Activated CD4-positive, alpha-beta T cell treated with anti-CD3 and anti-CD28 coated beads, Interleukin-2, amount 50 U/mL, for 1 hour (primary cell): ENCODE data around the gene SLC8A2.

Experiments
- DNase-seq: peaks from one replicate; pipeline ENCODE4 v3.0.0-alpha.2; 2020

Gene SLC8A2, protein sequence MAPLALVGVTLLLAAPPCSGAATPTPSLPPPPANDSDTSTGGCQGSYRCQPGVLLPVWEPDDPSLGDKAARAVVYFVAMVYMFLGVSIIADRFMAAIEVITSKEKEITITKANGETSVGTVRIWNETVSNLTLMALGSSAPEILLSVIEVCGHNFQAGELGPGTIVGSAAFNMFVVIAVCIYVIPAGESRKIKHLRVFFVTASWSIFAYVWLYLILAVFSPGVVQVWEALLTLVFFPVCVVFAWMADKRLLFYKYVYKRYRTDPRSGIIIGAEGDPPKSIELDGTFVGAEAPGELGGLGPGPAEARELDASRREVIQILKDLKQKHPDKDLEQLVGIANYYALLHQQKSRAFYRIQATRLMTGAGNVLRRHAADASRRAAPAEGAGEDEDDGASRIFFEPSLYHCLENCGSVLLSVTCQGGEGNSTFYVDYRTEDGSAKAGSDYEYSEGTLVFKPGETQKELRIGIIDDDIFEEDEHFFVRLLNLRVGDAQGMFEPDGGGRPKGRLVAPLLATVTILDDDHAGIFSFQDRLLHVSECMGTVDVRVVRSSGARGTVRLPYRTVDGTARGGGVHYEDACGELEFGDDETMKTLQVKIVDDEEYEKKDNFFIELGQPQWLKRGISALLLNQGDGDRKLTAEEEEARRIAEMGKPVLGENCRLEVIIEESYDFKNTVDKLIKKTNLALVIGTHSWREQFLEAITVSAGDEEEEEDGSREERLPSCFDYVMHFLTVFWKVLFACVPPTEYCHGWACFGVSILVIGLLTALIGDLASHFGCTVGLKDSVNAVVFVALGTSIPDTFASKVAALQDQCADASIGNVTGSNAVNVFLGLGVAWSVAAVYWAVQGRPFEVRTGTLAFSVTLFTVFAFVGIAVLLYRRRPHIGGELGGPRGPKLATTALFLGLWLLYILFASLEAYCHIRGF

GRCh38 chr19:47471733-47472457, at the start of gene SLC8A2:
Gene SLC8A2, minus strand, starts transcription at chr19:47471893. Its CDS starts 5,490 bp downstream, at chr19:47466403.
- peak; percentile 62 for DNase-seq

DNA sequence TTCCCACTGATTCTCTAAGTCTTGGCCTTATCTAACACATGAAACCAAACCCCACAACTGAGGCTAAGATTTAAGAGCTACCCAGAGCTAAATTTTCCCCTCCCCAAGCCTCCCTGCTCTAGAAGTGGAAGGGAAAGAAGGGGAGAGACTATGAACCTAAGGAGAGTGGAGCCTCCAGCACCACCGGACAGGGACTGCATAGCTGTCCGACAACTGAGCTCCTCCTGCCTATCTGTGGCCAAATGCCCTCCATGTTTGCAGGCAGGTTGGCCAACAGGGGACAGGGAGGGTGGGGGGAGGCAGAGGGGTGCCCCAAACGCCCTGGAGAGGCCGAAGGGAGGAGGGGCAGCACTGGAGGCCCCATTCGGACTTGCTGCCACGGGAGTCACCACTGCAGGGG, 49.1 kb upstream of the SLC8A2 start:
- no peak for DNase-seq

- no peak for DNase-seq
Observed at GRCh38 chr19:47520343-47520806, 48.7 kb upstream of the SLC8A2 start.

GRCh38 chr19:47518854-47519253, 47.2 kb upstream of the SLC8A2 start:
- DNase-seq = no peak

- no peak for DNase-seq
Observed at GRCh38 chr19:47518139-47518538, 46.4 kb upstream of the SLC8A2 start.

DNA sequence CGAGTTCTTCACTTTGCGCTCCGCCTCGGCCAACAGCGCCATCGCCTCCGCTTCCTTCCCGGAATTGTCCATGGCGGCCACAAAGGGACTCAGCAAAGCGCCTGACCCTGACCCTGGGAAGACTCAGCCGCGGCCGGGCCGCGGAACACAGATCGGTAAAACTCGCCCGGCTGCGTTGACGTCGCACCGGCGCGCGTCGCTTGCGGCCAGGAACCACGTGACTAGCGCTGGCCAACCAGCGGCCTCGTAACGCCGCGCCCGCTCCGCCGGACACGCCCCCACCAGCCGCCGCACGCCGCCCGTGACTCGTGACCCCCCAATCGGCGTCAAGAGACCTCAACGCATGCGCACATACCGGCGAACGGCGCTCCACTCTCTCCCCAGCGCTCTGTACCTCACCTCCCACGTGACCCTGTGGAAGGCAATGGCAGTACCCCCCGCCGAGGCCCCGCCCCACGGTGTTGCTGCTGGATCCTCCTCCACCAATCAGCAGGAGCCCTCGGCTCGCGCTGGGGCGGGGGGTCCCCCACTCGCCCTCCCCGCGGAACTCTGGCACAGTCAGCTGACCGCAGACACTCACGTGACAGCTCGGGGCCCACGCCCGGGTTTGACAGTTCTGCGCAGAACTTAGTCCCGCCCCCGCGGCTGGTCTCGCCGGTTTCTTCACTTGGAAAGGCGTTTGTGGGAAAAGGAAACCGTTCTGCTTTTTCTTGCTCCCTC, 43.3 kb upstream of the SLC8A2 start, which contains the start of gene NAPA:
NAPA (minus strand) TSS at position 195 of the 720 bp plus-strand sequence; CDS start at position 72, 123 bp downstream.
- DNase-seq = peak; percentile 100

- no peak for DNase-seq
Observed at GRCh38 chr19:47514151-47514868, 42.6 kb upstream of the SLC8A2 start.

DNA sequence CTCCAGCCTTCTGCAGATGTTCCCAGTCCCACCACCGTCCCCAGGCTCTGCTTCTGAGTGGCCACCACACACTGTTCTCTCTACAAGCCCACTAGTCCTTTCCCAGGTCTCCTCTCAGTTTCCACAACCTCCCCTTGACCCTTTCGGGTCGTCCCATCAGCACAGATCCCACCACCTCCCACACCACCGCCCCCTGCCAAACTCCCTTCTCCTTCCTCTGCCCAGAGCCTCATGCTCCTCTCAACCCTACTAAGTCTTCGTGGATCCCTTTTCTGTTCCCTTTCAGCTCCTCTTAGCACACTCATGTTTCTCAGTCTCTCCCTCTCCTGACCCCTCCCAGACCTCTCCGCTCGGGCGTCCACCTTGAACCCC, 41.2 kb upstream of the SLC8A2 start:
- no peak for DNase-seq

GRCh38 chr19:47512183-47512947, 40.7 kb upstream of the SLC8A2 start:
- DNase-seq = no peak

- no peak for DNase-seq
Observed at GRCh38 chr19:47511681-47512080, 40.0 kb upstream of the SLC8A2 start.

DNA sequence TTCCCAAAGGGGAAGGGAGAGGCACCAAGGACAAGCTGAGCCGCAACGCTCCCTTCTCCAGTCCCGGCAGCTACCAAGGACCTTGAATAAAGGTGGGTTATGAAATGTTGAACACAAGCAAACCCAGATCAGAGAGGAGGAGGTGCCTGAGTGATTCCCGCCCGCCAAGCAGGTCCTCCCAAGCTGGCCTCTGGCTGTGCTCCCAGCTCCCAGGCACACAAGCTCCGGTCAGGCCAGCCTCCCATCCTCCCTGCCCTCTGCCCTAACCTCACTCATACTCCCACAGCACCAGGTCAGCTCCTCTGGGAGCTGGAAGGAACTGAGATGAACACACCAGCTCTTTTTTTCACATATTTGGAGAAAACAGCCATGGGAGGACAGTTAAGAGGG, 39.4 kb upstream of the SLC8A2 start:
- DNase-seq = no peak

- no peak for DNase-seq
Observed at GRCh38 chr19:47510516-47511127, 38.9 kb upstream of the SLC8A2 start.

DNA sequence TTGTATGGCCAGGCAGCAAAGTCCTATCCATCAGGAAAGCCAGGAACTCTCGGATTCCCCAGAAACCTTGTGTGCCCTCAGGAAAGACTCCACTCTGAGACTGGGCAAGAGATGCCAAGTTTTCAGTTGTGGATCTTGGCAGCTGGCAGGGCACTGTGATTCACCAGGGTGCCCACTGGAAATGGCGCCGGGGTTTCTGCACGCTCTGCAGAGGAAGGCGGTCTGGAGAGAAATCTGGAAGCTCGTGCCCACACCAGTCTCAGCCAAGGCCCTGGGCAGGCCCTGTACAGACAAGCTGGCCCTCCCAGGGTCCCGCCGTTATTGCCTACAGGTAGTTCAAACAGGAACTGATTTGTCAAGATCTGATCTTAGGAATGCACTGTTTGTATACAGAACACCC, 38.3 kb upstream of the SLC8A2 start:
- DNase-seq = no peak

- DNase-seq = no peak
Observed at GRCh38 chr19:47509170-47509847, 37.6 kb upstream of the SLC8A2 start.

GRCh38 chr19:47508721-47509120, 37.0 kb upstream of the SLC8A2 start:
- no peak for DNase-seq

DNA sequence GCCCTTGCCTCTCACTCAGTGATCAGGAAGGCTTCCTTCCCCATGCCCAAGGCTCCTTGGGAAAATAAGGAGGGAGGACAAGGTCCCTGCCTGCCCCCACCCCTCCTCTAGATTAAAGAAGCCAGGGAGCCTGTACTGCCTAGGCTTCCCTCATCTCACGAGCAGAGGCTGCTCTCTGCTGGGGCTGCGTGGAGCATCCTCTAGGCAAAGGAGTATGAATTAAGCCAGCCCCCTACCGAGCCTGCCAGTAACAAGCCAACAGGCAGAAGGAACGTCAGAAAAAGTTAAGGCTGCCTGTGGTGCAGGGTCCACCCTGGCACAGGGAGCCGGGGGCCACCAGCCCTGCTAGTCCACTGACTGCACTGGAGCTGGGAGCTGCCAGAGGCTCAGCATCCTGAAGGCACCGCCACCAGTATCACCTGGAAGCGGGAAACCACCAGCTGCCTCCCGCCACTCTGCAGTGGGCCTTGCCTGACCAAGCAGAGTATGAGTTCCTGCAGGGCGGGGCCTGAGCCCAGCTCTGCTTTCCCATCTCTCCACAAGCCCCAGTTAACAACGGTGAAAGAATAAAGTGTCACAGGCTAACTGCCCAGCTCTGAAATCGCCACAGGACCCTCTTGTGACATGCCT, 36.3 kb upstream of the SLC8A2 start:
- no peak for DNase-seq

GRCh38 chr19:47507012-47507411, 35.3 kb upstream of the SLC8A2 start:
- no peak for DNase-seq

DNA sequence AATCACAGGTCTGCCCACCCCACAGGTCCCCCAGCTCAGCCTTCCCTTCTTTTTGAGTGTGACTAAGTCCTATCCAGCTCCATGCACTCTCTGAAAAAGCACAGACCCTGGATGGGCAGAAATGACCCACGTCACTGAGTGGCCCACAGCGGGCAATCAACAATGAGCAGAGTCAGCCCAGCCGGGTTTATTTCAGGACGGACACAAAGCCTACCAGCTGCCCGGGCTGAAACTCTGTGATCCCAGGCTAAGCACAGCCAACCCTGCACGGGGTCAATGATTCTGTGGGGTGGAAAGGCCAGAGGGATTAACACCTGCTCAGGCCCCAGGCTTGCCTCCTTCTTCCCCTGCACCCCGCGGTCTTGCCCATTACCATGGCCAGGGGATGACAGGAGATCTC, 34.8 kb upstream of the SLC8A2 start:
- DNase-seq = no peak

- DNase-seq = no peak
Observed at GRCh38 chr19:47505506-47505905, 33.8 kb upstream of the SLC8A2 start.
